MG63 (cell line): ENCODE results near the gene WASF3. TPM values are rescaled to one million over a fixed set of nuclear protein-coding genes. Genes with fewer than 3 reads are reported as not detected.

Source experiments
- DNase-seq: peaks from one replicate; pipeline ENCODE4 v3.0.0-alpha.2; 2020
- H3K27me3 ChIP-seq: fragments of 250-450 bp; sonication (Bioruptor Pico); 2 replicates; pipeline ENCODE4 v1.5.1; 2020; ENCODE audit warnings: mild to moderate bottlenecking, moderate library complexity
- H3K36me3 ChIP-seq: fragments of 250-450 bp; sonication (Bioruptor Pico); 2 replicates; pipeline ENCODE4 v1.5.1; 2020; ENCODE audit warnings: mild to moderate bottlenecking, moderate library complexity
- H3K4me3 ChIP-seq: fragments of 250-450 bp; sonication (Bioruptor Pico); 2 replicates; pipeline ENCODE4 v1.5.1; 2020; ENCODE audit warnings: mild to moderate bottlenecking, moderate library complexity
- H3K9me3 ChIP-seq: fragments of 250-450 bp; sonication (Bioruptor Pico); 2 replicates; pipeline ENCODE4 v1.5.1; 2020; ENCODE audit warnings: mild to moderate bottlenecking, moderate library complexity
- total RNA-seq: library from RNA; depleted of rRNA; stranded (reverse); fragments of >200 nt; shearing (Covaris generic); gene quantifications from 2 replicates; pipeline ENCODE4 v1.2.3, GENCODE V29; 2014; ENCODE audit warnings: low replicate concordance

WASF3 gene
- total RNA-seq, 1 experiment from 2014 or later = 6.0 TPM

DNA sequence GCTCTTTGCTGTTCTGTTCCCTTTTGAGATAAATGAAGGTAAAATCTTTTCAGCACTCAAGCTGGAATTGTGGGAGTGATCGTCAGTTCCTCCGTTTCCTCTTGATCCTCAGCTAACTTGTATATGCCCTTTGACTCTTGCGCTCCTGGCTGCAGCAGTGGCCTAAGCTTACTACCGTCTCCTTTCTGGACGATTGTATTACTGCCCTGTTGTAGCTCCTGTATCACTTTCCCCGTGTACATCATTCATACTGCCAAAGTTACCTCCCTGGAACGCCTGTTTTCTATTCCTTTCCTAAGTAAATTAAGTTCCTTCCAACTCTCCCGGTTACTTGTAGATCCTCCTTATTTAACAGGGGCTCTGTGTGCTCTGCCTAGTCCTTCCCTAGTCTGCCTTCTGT, 36.9 kb downstream of the WASF3 start:
- Histone ChIP-seq H3K4me3 (no peak overlapping the region), H3K27me3 (no peaks in the 10 kb centered on the region), H3K36me3 (peaks cover 16% of the 10 kb centered on the region), H3K9me3 (peaks cover 21% of the 10 kb centered on the region)
- no peak for DNase-seq

DNA sequence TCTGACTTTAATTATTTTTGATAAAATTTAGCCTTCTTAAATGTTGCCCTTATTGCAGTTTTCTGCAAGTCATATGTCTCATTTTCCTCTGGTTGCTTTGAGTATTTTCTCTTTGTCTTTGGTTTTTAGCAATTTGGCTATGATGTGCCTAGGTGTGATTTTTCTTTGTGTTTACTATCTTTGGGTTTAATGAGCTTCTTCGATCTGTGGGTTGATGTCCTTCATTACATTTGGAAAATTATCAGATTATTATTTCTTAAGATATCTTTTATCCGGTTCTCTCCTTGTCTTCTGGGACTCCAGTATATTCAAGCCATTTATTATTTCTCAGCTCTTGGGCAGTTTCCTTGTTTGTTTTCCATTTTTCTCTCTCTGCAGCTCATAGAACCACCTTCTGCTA, 39.0 kb downstream of the WASF3 start:
- Histone ChIP-seq H3K9me3 (peaks cover 21% of the 10 kb centered on the region), H3K4me3 (no peak overlapping the region), H3K27me3 (no peaks in the 10 kb centered on the region), H3K36me3 (peaks cover 16% of the 10 kb centered on the region)
- no peak for DNase-seq

DNA sequence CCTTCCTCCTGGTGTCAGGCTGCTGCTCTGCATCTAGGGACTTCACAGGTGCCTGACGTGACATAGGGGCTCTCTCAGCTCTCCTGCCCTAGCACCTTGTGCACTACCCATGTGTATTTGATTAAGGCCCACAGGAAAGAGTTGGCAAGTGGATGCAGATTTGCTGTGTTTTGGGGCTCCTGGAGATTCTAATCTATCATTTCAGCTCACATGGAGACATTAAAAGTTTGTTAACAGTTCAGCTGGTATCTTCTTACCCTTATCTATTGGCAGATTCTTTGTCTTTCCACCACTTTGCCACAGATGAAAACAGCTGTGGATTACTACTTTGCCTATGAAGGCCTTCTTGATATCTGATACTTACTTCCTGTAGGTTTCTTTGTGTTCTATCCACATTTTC, 41.9 kb downstream of the WASF3 start:
- H3K4me3 ChIP-seq = no peak overlapping the region
- no peak for DNase-seq
- no peaks in the 10 kb centered on the region for H3K27me3 ChIP-seq
- H3K36me3 ChIP-seq = peaks cover 12% of the 10 kb centered on the region
- peaks cover 21% of the 10 kb centered on the region for H3K9me3 ChIP-seq

DNA sequence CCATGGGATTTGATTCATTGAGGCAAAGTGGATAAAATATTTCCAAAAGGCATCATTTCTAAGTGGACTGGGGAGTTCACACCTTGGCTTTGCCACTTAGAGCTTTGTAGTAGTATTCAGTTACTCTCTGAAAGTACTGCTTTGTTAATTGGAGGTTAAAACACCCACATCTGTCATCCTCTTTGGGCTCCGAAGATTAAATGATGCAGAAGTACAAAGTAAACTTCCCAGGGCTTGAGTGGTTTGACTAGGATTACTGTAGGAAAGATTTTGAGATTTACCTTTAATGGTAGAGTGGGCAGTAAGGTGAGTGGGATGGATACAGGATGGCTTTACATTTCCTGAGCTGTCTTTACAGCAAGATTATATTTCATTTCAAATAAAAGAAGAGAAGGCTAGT, 42.4 kb downstream of the WASF3 start:
- H3K27me3 ChIP-seq = no peaks in the 10 kb centered on the region
- peaks cover 21% of the 10 kb centered on the region for H3K9me3 ChIP-seq
- DNase-seq = no peak
- peaks cover 9% of the 10 kb centered on the region for H3K36me3 ChIP-seq
- no peak overlapping the region for H3K4me3 ChIP-seq

GRCh38 chr13:26600343-26600742, 42.9 kb downstream of the WASF3 start:
- DNase-seq = no peak
- H3K4me3 ChIP-seq = no peak overlapping the region
- peaks cover 16% of the 10 kb centered on the region for H3K9me3 ChIP-seq
- no peaks in the 10 kb centered on the region for H3K27me3 ChIP-seq
- peaks cover 8% of the 10 kb centered on the region for H3K36me3 ChIP-seq

- H3K36me3 ChIP-seq = peaks cover 3% of the 10 kb centered on the region; the same call in 1 of the 2 replicates
- H3K27me3 ChIP-seq = no peaks in the 10 kb centered on the region
- H3K9me3 ChIP-seq = peaks cover 4% of the 10 kb centered on the region
- DNase-seq = peak; percentile 22
- no peak overlapping the region for H3K4me3 ChIP-seq
Measured at GRCh38 chr13:26601669-26602068, 44.2 kb downstream of the WASF3 start.

GRCh38 chr13:26602783-26603182, 45.3 kb downstream of the WASF3 start:
- Histone ChIP-seq H3K9me3 (no peaks in the 10 kb centered on the region), H3K36me3 (no peaks in the 10 kb centered on the region; the same call in 1 of the 2 replicates), H3K4me3 (no peak overlapping the region), H3K27me3 (no peaks in the 10 kb centered on the region)
- no peak for DNase-seq

DNA sequence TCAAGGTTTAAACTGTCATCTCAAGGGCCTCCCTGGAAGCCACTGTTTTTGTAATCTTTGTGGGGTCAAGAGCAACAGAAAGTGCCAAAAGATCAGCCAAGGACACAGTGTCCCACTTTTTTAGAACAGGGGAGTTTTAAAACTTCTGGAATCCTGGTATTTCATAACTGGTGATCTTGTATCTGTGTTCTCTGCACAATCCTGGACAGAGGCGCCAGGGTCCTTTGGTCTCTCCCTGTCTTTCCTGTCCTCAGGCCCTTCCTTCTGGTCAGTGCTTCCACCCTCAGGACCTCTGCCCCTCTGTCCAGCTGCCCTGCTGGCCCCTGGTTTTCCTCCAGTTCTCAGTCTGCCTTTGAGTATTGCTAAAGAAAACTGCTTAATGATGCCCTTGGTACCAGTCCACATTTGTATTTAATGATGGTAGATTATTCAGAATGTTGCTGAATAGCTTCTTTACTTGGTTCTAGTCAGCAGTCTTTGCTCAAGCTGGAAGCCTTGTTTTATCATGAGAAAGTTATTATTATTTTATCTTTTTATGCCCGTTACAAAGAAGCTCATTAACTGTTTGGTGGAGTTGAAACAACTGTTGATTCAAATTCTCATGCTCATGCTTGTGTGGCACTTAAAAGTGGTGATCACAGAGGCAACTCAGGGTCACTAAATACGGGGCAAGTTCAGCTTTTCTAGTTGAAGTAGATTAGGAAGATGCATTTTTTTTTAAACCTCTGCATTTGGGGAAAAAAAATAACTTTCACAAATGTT, 47.5 kb downstream of the WASF3 start:
- H3K27me3 ChIP-seq = no peaks in the 10 kb centered on the region
- no peak for DNase-seq
- no peaks in the 10 kb centered on the region for H3K9me3 ChIP-seq
- no peak overlapping the region for H3K4me3 ChIP-seq
- peaks cover 4% of the 10 kb centered on the region; the same call in 1 of the 2 replicates for H3K36me3 ChIP-seq

DNA sequence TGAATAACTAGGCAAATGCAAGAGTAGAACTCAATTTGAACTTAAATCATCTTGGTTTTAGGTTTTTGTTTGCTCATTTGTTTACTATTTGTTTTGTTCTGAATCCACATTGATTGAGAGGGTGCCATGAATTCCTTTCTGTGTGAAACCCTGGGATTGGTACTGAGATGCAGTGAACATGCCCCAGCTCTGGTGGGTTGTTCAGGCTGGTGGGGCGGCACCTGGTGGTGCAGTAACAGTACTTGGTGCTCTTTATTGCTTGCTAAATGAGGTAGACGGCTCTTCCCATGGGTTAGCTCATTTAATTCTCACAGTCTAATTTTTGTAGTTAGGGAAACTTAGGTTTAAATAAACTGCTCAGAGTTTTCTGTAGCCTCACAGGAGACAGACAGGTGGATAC, 48.4 kb downstream of the WASF3 start:
- Histone ChIP-seq H3K27me3 (no peaks in the 10 kb centered on the region), H3K36me3 (peaks cover 6% of the 10 kb centered on the region; the same call in 1 of the 2 replicates), H3K4me3 (no peak overlapping the region), H3K9me3 (no peaks in the 10 kb centered on the region)
- no peak for DNase-seq

- Histone ChIP-seq H3K27me3 (no peaks in the 10 kb centered on the region), H3K4me3 (no peak overlapping the region), H3K36me3 (peaks cover 8% of the 10 kb centered on the region; the same call in 1 of the 2 replicates), H3K9me3 (no peaks in the 10 kb centered on the region)
- DNase-seq = no peak
Measured at GRCh38 chr13:26606631-26607030, 49.1 kb downstream of the WASF3 start.

DNA sequence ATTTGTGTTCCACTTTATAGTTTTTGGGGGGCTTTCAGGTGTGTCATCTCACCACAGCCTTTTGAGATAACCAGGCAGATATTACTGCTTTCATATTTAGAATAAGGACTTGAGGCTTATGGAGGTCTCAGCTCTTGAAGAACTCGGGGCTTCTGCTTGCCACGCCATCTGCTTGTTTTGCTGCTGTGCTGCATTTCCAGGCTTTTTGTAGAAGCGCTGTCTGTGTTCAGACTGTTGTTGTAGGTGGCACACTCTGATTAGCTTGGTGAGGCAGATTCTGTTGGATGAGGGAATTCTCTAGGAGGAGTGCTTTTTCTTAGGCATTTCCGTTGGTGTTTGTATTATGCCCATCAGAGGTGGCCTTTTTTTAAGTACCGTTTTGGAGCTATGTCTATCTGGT, 57.2 kb downstream of the WASF3 start:
- Histone ChIP-seq H3K9me3 (no peaks in the 10 kb centered on the region), H3K36me3 (peaks cover 29% of the 10 kb centered on the region), H3K4me3 (no peak overlapping the region), H3K27me3 (no peaks in the 10 kb centered on the region)
- DNase-seq = no peak

GRCh38 chr13:26616126-26616525, 58.6 kb downstream of the WASF3 start:
- Histone ChIP-seq H3K27me3 (no peaks in the 10 kb centered on the region), H3K36me3 (peaks cover 30% of the 10 kb centered on the region), H3K4me3 (no peak overlapping the region), H3K9me3 (no peaks in the 10 kb centered on the region)
- peak; percentile 3 for DNase-seq

GRCh38 chr13:26618726-26619125, 61.2 kb downstream of the WASF3 start:
- H3K36me3 ChIP-seq = peaks cover 47% of the 10 kb centered on the region
- DNase-seq = no peak
- no peak overlapping the region for H3K4me3 ChIP-seq
- no peaks in the 10 kb centered on the region for H3K27me3 ChIP-seq
- H3K9me3 ChIP-seq = peaks cover 4% of the 10 kb centered on the region; the same call in 1 of the 2 replicates

- DNase-seq = peak; percentile 49
- H3K27me3 ChIP-seq = no peaks in the 10 kb centered on the region
- H3K9me3 ChIP-seq = peaks cover 10% of the 10 kb centered on the region
- H3K36me3 ChIP-seq = peaks cover 48% of the 10 kb centered on the region
- H3K4me3 ChIP-seq = no peak overlapping the region
Measured at GRCh38 chr13:26619358-26619757, 61.9 kb downstream of the WASF3 start.

DNA sequence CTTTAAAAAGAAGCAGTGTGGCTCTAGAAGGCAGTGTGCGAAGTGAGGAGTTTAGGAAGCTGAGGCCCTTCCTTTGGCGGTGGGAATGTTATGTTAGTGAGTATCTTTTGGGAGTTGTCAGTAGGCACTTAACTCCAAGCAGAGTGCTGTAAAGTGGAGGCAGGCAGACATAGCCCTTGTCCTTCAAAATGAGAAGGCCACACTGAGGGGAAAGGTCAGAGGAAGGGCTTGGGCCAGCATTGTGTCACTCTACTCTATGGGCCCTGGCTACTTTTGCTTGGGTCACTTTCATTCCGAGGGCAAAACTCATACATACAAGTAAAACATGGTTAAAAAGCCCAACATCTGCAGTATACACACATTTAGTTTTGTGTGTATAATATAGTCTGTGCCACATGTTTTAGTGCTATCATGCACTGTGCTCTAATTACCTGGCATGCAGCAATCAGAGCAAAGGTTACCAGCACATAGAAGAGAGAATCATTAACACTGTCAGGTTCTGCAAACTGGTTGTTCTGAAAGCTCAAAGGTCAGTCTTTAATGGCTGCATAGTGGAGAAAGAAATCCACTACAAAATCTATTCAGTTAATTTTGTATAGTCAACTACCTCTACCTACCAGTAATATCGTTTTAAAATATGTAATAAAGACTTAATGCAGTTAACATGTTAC, 64.4 kb downstream of the WASF3 start:
- Histone ChIP-seq H3K9me3 (peaks cover 30% of the 10 kb centered on the region), H3K27me3 (no peaks in the 10 kb centered on the region), H3K4me3 (no peak overlapping the region), H3K36me3 (peaks cover 70% of the 10 kb centered on the region)
- no peak for DNase-seq

GRCh38 chr13:26623125-26623524, 65.6 kb downstream of the WASF3 start:
- Histone ChIP-seq H3K36me3 (peaks cover 60% of the 10 kb centered on the region), H3K27me3 (no peaks in the 10 kb centered on the region), H3K9me3 (peaks cover 30% of the 10 kb centered on the region), H3K4me3 (no peak overlapping the region)
- DNase-seq = no peak

GRCh38 chr13:26624572-26624971, 67.1 kb downstream of the WASF3 start:
- Histone ChIP-seq H3K4me3 (no peak overlapping the region), H3K36me3 (peaks cover 66% of the 10 kb centered on the region), H3K27me3 (no peaks in the 10 kb centered on the region), H3K9me3 (peaks cover 30% of the 10 kb centered on the region)
- no peak for DNase-seq

DNA sequence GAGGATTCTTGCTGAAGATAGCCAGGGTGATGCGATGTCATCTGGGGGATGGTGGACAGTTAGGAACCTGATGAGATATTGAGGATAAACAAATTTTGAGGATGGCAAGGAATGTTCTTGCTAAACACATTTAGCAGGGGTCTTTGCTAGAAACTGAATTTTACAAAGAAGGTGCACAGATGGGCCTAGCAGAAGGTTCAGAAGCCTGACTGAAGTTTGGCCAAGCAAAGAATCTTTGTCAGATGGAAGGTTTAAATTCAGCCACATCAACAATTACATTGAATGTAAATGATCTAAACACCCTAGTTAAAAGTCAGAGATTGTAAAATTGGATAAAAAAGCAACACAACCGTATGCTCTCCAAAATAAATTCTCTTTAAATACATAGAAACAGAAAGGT, 68.8 kb downstream of the WASF3 start:
- DNase-seq = no peak
- H3K9me3 ChIP-seq = peaks cover 30% of the 10 kb centered on the region
- H3K27me3 ChIP-seq = no peaks in the 10 kb centered on the region
- H3K36me3 ChIP-seq = peaks cover 60% of the 10 kb centered on the region
- no peak overlapping the region for H3K4me3 ChIP-seq
